CD8-positive, alpha-beta memory T cell (primary cell): ENCODE measurements around the gene HAPLN3. TPM values are rescaled to one million over a fixed set of nuclear protein-coding genes. Genes with fewer than 3 reads are reported as not detected.

Experiments used
- CTCF ChIA-PET: fragments of 350-600 bp; sonication (Branson Sonifier 250); formaldehyde crosslinking; loops from one replicate; lab custom pipeline; 2021; ENCODE audit warnings: antibody characterized with exemption; lab: Charles Lee
- POLR2A ChIA-PET: fragments of 350-600 bp; sonication (Branson Sonifier 250); formaldehyde crosslinking; loops from one replicate; lab custom pipeline; 2021; ENCODE audit warnings: antibody characterized with exemption; lab: Charles Lee
- DNase-seq, 5 donors: peaks; one replicate each; pipeline versions ENCODE4 v3.0.0 to v3.0.0-alpha.2; 2020 to 2022; ENCODE audit warnings: mixed read lengths in 1 of 5
- H3K27ac ChIP-seq: one replicate; pipeline ENCODE4 v1.7.0; 2013; ENCODE audit warnings: low read depth, mild to moderate bottlenecking, low read length, moderate library complexity
- H3K27me3 ChIP-seq: 2 replicates; pipeline ENCODE4 v1.7.0; 2013; ENCODE audit warnings: low read length, mild to moderate bottlenecking; ENCODE audit not compliant: insufficient read depth, poor library complexity, severe bottlenecking
- H3K36me3 ChIP-seq: 2 replicates; pipeline ENCODE4 v1.7.0; 2013; ENCODE audit warnings: mild to moderate bottlenecking, low read length, moderate library complexity; ENCODE audit not compliant: insufficient read depth
- H3K4me1 ChIP-seq: 2 replicates; pipeline ENCODE4 v1.7.0; 2013; ENCODE audit warnings: mild to moderate bottlenecking, low read length, moderate library complexity; ENCODE audit not compliant: insufficient read depth
- H3K4me3 ChIP-seq: 2 replicates; pipeline ENCODE4 v1.7.0; 2013; ENCODE audit warnings: mild to moderate bottlenecking, low read length
- H3K9me3 ChIP-seq: 2 replicates; pipeline ENCODE4 v1.7.0; 2013; ENCODE audit warnings: mild to moderate bottlenecking, low read length
- H3K27ac Mint-ChIP-seq, 8 donors: one replicate each; pipeline ENCODE4 v1.8.0; 2020 to 2021; ENCODE audit warnings: mixed read lengths in 8 of 8, mild to moderate bottlenecking in 6 of 8, inconsistent platforms in 3 of 8, moderate library complexity in 3 of 8
- H3K27me3 Mint-ChIP-seq, 2 donors: one replicate each; pipeline ENCODE4 v1.8.0; 2020 to 2021; ENCODE audit warnings: mixed read lengths in 2 of 2, mild to moderate bottlenecking in 1 of 2, moderate library complexity in 1 of 2
- H3K36me3 Mint-ChIP-seq, 3 donors: one replicate each; pipeline ENCODE4 v1.8.0; 2020 to 2021; ENCODE audit warnings: mixed read lengths in 3 of 3, inconsistent platforms in 1 of 3, mild to moderate bottlenecking in 1 of 3
- H3K4me1 Mint-ChIP-seq, 3 donors: one replicate each; pipeline ENCODE4 v1.8.0; 2020 to 2021; ENCODE audit warnings: mixed read lengths in 3 of 3, inconsistent platforms in 1 of 3, mild to moderate bottlenecking in 1 of 3
- H3K4me3 Mint-ChIP-seq, 7 donors: one replicate each; pipeline ENCODE4 v1.8.0; 2020 to 2021; ENCODE audit warnings: mixed read lengths in 7 of 7, mild to moderate bottlenecking in 6 of 7, moderate library complexity in 4 of 7, inconsistent platforms in 2 of 7
- H3K9me3 Mint-ChIP-seq, 5 donors: one replicate each; pipeline ENCODE4 v1.8.0; 2020 to 2022; ENCODE audit warnings: mixed read lengths in 5 of 5, mild to moderate bottlenecking in 3 of 5, moderate library complexity in 2 of 5, inconsistent platforms in 1 of 5
- polyA plus RNA-seq: library from polyadenylated mRNA; unstranded; fragments of 300-500 nt; fragmentation: Illumina TruSeq; gene quantifications from one replicate; pipeline ENCODE4 v1.2.3, GENCODE V29; 2021
- total RNA-seq, 2 experiments: library from RNA; stranded (reverse); gene quantifications; one replicate each; pipeline ENCODE4 v1.2.3, GENCODE V29; 2021

The HAPLN3 gene
- total and polyA plus RNA-seq, 3 experiments from 2014 or later: 24.6 to 32.3 (median 32.2) TPM

GRCh38 chr15:88888719-88889118, 6.6 kb downstream of the HAPLN3 start:
- Mint-ChIP-seq H3K27me3 (no peaks in the 10 kb centered on the region), H3K36me3 (peaks cover 5 to 63% (median 7%) of the 10 kb centered on the region in 3 donors), H3K4me1 (peaks cover 2 to 9% (median 4%) of the 10 kb centered on the region in 3 donors), H3K9me3 (no peaks in the 10 kb centered on the region), H3K4me3 (no peak overlapping the region), H3K27ac (no peak overlapping the region)
- Histone ChIP-seq H3K4me1 (peaks cover under 1% of the 10 kb centered on the region), H3K4me3 (no peak overlapping the region), H3K27ac (no peak overlapping the region), H3K27me3 (no peaks in the 10 kb centered on the region), H3K9me3 (no peaks in the 10 kb centered on the region), H3K36me3 (peaks cover 5% of the 10 kb centered on the region)
- POLR2A ChIA-PET: no interaction called here
- no peak for DNase-seq
- CTCF ChIA-PET: interaction anchor here (1.0 to 1.3 kb wide), 2 partner anchors 16 to 169 kb away, joined by 3 to 5 read pairs; no protein-coding TSS in a partner anchor

- Histone ChIP-seq H3K36me3 (peaks cover 8% of the 10 kb centered on the region), H3K4me3 (no peak overlapping the region), H3K9me3 (no peaks in the 10 kb centered on the region), H3K4me1 (no peaks in the 10 kb centered on the region), H3K27me3 (no peaks in the 10 kb centered on the region), H3K27ac (no peak overlapping the region)
- Mint-ChIP-seq H3K27ac (no peak overlapping the region), H3K9me3 (no peaks in the 10 kb centered on the region), H3K36me3 (peaks cover 8 to 72% (median 9%) of the 10 kb centered on the region in 3 donors), H3K27me3 (no peaks in the 10 kb centered on the region), H3K4me3 (no peak overlapping the region), H3K4me1 (peaks cover 0 to 9% (median 0%) of the 10 kb centered on the region in 3 donors)
- no peak for DNase-seq
- POLR2A ChIA-PET: no interaction called here
- CTCF ChIA-PET: interaction anchor here (2.4 kb wide), 1 partner anchor 17 kb away, joined by 6 read pairs; no protein-coding TSS in a partner anchor
These were observed 8.2 kb downstream of the HAPLN3 start for GRCh38 chr15:88887068-88887580.

- Histone ChIP-seq H3K9me3 (no peaks in the 10 kb centered on the region), H3K4me3 (no peak overlapping the region), H3K27me3 (no peaks in the 10 kb centered on the region), H3K4me1 (no peaks in the 10 kb centered on the region), H3K27ac (no peak overlapping the region), H3K36me3 (peaks cover 8% of the 10 kb centered on the region)
- Mint-ChIP-seq H3K4me3 (no peak overlapping the region), H3K9me3 (no peaks in the 10 kb centered on the region), H3K4me1 (peaks cover 0 to 5% (median 2%) of the 10 kb centered on the region in 3 donors), H3K27ac (no peak overlapping the region), H3K27me3 (no peaks in the 10 kb centered on the region), H3K36me3 (peaks cover 17 to 76% (median 18%) of the 10 kb centered on the region in 3 donors)
- ChIA-PET CTCF (no interaction called here), POLR2A (no interaction called here)
- DNase-seq: no peak
These were observed 12.6 kb downstream of the HAPLN3 start for GRCh38 chr15:88882785-88883184.

GRCh38 chr15:88881775-88882174, 13.6 kb downstream of the HAPLN3 start:
- CTCF ChIA-PET: interaction anchor here (0.9 kb wide), 1 partner anchor 12 kb away, joined by 3 read pairs; no protein-coding TSS in a partner anchor
- H3K36me3 ChIP-seq: peaks cover 8% of the 10 kb centered on the region

GRCh38 chr15:88880944-88881740, 14.2 kb downstream of the HAPLN3 start:
- DNase-seq: no peak
- Mint-ChIP-seq H3K27ac (no peak overlapping the region), H3K27me3 (no peaks in the 10 kb centered on the region), H3K4me1 (peaks cover 0 to 2% (median 0%) of the 10 kb centered on the region in 3 donors), H3K36me3 (peaks cover 17 to 78% (median 22%) of the 10 kb centered on the region in 3 donors), H3K4me3 (no peak overlapping the region), H3K9me3 (no peaks in the 10 kb centered on the region)
- ChIA-PET POLR2A (no interaction called here), CTCF (no interaction called here)
- no peaks in the 10 kb centered on the region for H3K9me3 ChIP-seq
- H3K36me3 ChIP-seq: peaks cover 8% of the 10 kb centered on the region
- no peak overlapping the region for H3K27ac ChIP-seq
- no peaks in the 10 kb centered on the region for H3K4me1 ChIP-seq
- no peaks in the 10 kb centered on the region for H3K27me3 ChIP-seq
- H3K4me3 ChIP-seq: no peak overlapping the region

More at GRCh38 chr15:88881775-88882174, 13.6 kb downstream of the HAPLN3 start:
- no peak for DNase-seq
- H3K27me3 ChIP-seq: no peaks in the 10 kb centered on the region
- Mint-ChIP-seq H3K27ac (no peak overlapping the region), H3K27me3 (no peaks in the 10 kb centered on the region), H3K4me3 (no peak overlapping the region), H3K9me3 (no peaks in the 10 kb centered on the region), H3K4me1 (peaks cover 0 to 2% (median 0%) of the 10 kb centered on the region in 3 donors), H3K36me3 (peaks cover 16 to 76% (median 17%) of the 10 kb centered on the region in 3 donors)
- no peak overlapping the region for H3K27ac ChIP-seq
- no peak overlapping the region for H3K4me3 ChIP-seq
- no peaks in the 10 kb centered on the region for H3K9me3 ChIP-seq
- POLR2A ChIA-PET: no interaction called here
- H3K4me1 ChIP-seq: no peaks in the 10 kb centered on the region

- POLR2A ChIA-PET: no interaction called here
- no peaks in the 10 kb centered on the region for H3K4me1 ChIP-seq
- CTCF ChIA-PET: interaction anchor here (1.0 to 2.3 kb wide), 2 partner anchors 26 to 250 kb away, joined by 3 to 12 read pairs; no protein-coding TSS in a partner anchor
- Mint-ChIP-seq H3K9me3 (no peaks in the 10 kb centered on the region), H3K4me1 (peaks cover 0 to 2% (median 0%) of the 10 kb centered on the region in 3 donors), H3K27ac (no peak overlapping the region), H3K36me3 (peaks cover 15 to 71% (median 24%) of the 10 kb centered on the region in 3 donors), H3K27me3 (no peaks in the 10 kb centered on the region), H3K4me3 (no peak overlapping the region)
- DNase-seq: peak in 2 of 5 donors; percentile 3 to 26
- H3K9me3 ChIP-seq: no peaks in the 10 kb centered on the region
- peaks cover 3% of the 10 kb centered on the region for H3K36me3 ChIP-seq
- H3K27me3 ChIP-seq: no peaks in the 10 kb centered on the region
- H3K27ac ChIP-seq: no peak overlapping the region
- H3K4me3 ChIP-seq: no peak overlapping the region
These were observed 16.6 kb downstream of the HAPLN3 start for GRCh38 chr15:88878720-88879184.

- Mint-ChIP-seq H3K27ac (no peak overlapping the region), H3K4me1 (peaks cover 0 to 2% (median 0%) of the 10 kb centered on the region in 3 donors), H3K4me3 (no peak overlapping the region), H3K36me3 (peaks cover 11 to 65% (median 22%) of the 10 kb centered on the region in 3 donors), H3K9me3 (no peaks in the 10 kb centered on the region), H3K27me3 (peaks cover 0 to 2% of the 10 kb centered on the region in 2 donors)
- ChIA-PET CTCF (interaction anchor here (2.3 kb wide), 1 partner anchor 27 kb away, joined by 12 read pairs; no protein-coding TSS in a partner anchor), POLR2A (no interaction called here)
- no peaks in the 10 kb centered on the region for H3K4me1 ChIP-seq
- no peaks in the 10 kb centered on the region for H3K36me3 ChIP-seq
- H3K27ac ChIP-seq: no peak overlapping the region
- no peaks in the 10 kb centered on the region for H3K9me3 ChIP-seq
- no peaks in the 10 kb centered on the region for H3K27me3 ChIP-seq
- DNase-seq: no peak
- no peak overlapping the region for H3K4me3 ChIP-seq
These were observed 17.4 kb downstream of the HAPLN3 start for GRCh38 chr15:88877906-88878305.

GRCh38 chr15:88877415-88877814, 17.9 kb downstream of the HAPLN3 start:
- Mint-ChIP-seq H3K27ac (no peak overlapping the region), H3K4me3 (no peak overlapping the region), H3K27me3 (peaks cover 0 to 2% of the 10 kb centered on the region in 2 donors), H3K9me3 (no peaks in the 10 kb centered on the region), H3K36me3 (peaks cover 11 to 63% (median 24%) of the 10 kb centered on the region in 3 donors), H3K4me1 (peaks cover 0 to 2% (median 0%) of the 10 kb centered on the region in 3 donors)
- Histone ChIP-seq H3K27ac (no peak overlapping the region), H3K36me3 (no peaks in the 10 kb centered on the region), H3K27me3 (no peaks in the 10 kb centered on the region), H3K4me3 (no peak overlapping the region), H3K4me1 (no peaks in the 10 kb centered on the region), H3K9me3 (no peaks in the 10 kb centered on the region)
- DNase-seq: no peak
- ChIA-PET CTCF (no interaction called here), POLR2A (no interaction called here)
